DND-41 (cell line): ENCODE results near the gene BEND2.

Experiments used
- CTCF ChIP-seq: IDR thresholded peaks from 2 replicates; pipeline ENCODE4 v1.5.1; 2012; ENCODE audit warnings: borderline replicate concordance, low read length, moderate library complexity, mild to moderate bottlenecking; ENCODE audit not compliant: poor library complexity, severe bottlenecking; ENCODE audit errors: extremely low read depth
- EZH2 ChIP-seq: IDR thresholded peaks from 3 replicates; pipeline ENCODE4 v1.6.1; 2012; ENCODE audit warnings: borderline replicate concordance, low read depth, mild to moderate bottlenecking, moderate library complexity, low read length, inconsistent platforms; ENCODE audit not compliant: severe bottlenecking

DNA sequence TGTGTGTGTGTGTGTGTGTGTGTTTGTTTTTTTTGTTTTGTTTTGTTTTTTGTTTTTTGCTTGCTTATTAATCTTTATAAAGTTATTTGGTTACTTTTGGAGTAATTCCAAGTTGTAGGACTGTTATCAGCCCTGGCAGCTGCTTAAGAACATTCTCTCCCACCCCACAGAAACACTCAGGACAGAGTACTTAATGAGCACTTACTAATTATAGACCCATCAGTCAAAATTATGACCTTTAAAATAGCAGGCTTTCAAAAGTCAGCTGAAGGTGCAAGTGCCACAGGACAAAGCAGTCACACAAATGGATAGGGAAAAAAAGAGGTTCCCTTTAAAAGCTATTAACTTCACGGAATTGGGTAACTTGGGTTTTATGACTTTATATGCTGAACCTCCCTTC, 69.0 kb downstream of the BEND2 start:
- TF ChIP-seq CTCF (no peak), EZH2 (no peak)
